Neural progenitor cell (in vitro differentiated cells): ENCODE results near the gene MSI2. TPM values are rescaled to one million over a fixed set of nuclear protein-coding genes. Genes with fewer than 3 reads are reported as not detected.
A peak's percentile ranks its signal among the peaks of the same experiment; 100 is the strongest.
"Not testable (repeated sequence)": the region's sequence is repeated elsewhere in the genome, so short reads cannot be mapped to it uniquely, and the experiment has no call there.

Experiments used
- DNase-seq: peaks from one replicate; pipeline ENCODE4 v3.0.0-alpha.2; 2016; ENCODE audit warnings: low spot score
- H2AFZ ChIP-seq: fragments of 200-600 bp; sonication (generic); replicated peaks from 2 replicates; pipeline ENCODE4 v1.6.1; 2016; ENCODE audit warnings: antibody characterized with exemption
- H3F3A ChIP-seq: fragments of 200-600 bp; sonication (generic); 2 replicates; pipeline ENCODE4 v1.6.1; 2016; ENCODE audit warnings: antibody characterized with exemption, low read depth
- H3K27ac ChIP-seq: fragments of 200-600 bp; sonication (generic); 2 replicates; pipeline ENCODE4 v1.5.1; 2016; ENCODE audit warnings: mild to moderate bottlenecking
- H3K27me3 ChIP-seq: fragments of 200-600 bp; sonication (generic); 2 replicates; pipeline ENCODE4 v1.6.1; 2016; ENCODE audit warnings: mild to moderate bottlenecking, moderate library complexity
- H3K36me3 ChIP-seq: fragments of 200-600 bp; sonication (generic); 2 replicates; pipeline ENCODE4 v1.5.1; 2016
- H3K4me1 ChIP-seq: fragments of 200-600 bp; sonication (generic); 2 replicates; pipeline ENCODE4 v1.6.1; 2016; ENCODE audit warnings: mixed run types
- H3K4me2 ChIP-seq: fragments of 200-600 bp; sonication (generic); 2 replicates; pipeline ENCODE4 v1.6.1; 2016
- H3K4me3 ChIP-seq: fragments of 200-600 bp; sonication (generic); 2 replicates; pipeline ENCODE4 v1.5.1; 2016
- H3K79me2 ChIP-seq: fragments of 200-600 bp; sonication (generic); 2 replicates; pipeline ENCODE4 v1.6.1; 2016; ENCODE audit warnings: low read depth
- H3K9ac ChIP-seq: fragments of 200-600 bp; sonication (generic); 2 replicates; pipeline ENCODE4 v1.6.1; 2016
- H3K9me3 ChIP-seq: fragments of 200-600 bp; sonication (generic); 2 replicates; pipeline ENCODE4 v1.5.1; 2016; ENCODE audit warnings: low read depth
- H4K20me1 ChIP-seq: fragments of 200-600 bp; sonication (generic); 2 replicates; pipeline ENCODE4 v1.6.1; 2016; ENCODE audit warnings: low read depth
- H3K27ac Mint-ChIP-seq: 3 replicates; pipeline ENCODE4 v1.8.0; 2021; ENCODE audit warnings: mixed read lengths
- H3K27me3 Mint-ChIP-seq: 2 replicates; pipeline ENCODE4 v1.8.0; 2022; ENCODE audit warnings: low read depth, mild to moderate bottlenecking, inconsistent platforms, moderate library complexity, mixed read lengths; ENCODE audit not compliant: insufficient read depth
- H3K36me3 Mint-ChIP-seq: 3 replicates; pipeline ENCODE4 v1.8.0; 2021; ENCODE audit warnings: mixed read lengths
- H3K4me1 Mint-ChIP-seq: 3 replicates; pipeline ENCODE4 v1.8.0; 2021; ENCODE audit warnings: mixed read lengths
- H3K4me3 Mint-ChIP-seq: 3 replicates; pipeline ENCODE4 v1.8.0; 2021; ENCODE audit warnings: mild to moderate bottlenecking, moderate library complexity, mixed read lengths
- H3K9me3 Mint-ChIP-seq: 3 replicates; pipeline ENCODE4 v1.8.0; 2020; ENCODE audit warnings: mixed read lengths
- CTCF ChIP-seq: fragments of 200-600 bp; sonication (generic); IDR thresholded peaks from 2 replicates; pipeline ENCODE4 v1.5.1; 2017; ENCODE audit warnings: antibody characterized with exemption, mild to moderate bottlenecking
- EZH2 ChIP-seq: fragments of 200-600 bp; sonication (generic); IDR thresholded peaks from 2 replicates; pipeline ENCODE4 v1.6.1; 2017; ENCODE audit warnings: antibody characterized with exemption, mild to moderate bottlenecking, moderate library complexity
- EZH2phosphoT487 ChIP-seq: fragments of 200-600 bp; sonication (generic); IDR thresholded peaks from 2 replicates; pipeline ENCODE4 v1.6.1; 2017; ENCODE audit warnings: antibody characterized with exemption
- total RNA-seq: library from RNA; depleted of rRNA; stranded (reverse); fragments of >200 nt; gene quantifications from 2 replicates; pipeline ENCODE4 v1.2.3, GENCODE V29; 2015; ENCODE audit warnings: low replicate concordance

Gene MSI2
- total RNA-seq, 1 donor from 2014 or later = 96.9 TPM

DNA sequence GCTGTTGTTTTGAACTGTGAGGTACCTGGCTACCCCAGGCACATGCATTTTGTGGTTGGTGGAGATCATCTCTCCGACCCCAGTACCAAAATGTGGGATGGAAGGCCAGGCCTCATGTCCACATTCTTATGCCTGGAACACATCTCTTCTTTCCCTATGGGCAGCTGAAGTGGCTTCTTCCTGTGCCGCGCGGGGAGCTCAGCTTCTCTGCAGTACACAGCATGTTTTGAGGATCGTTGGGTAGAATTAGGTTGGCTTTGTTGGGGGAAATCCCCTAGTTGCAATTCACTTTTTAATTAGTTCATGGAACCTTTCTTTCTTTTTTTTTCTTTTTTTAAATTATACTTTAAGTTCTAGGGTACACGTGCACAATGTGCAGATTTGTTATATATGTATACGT is 242.1 kb downstream of the MSI2 start:
- H3K4me1 ChIP-seq = no peaks in the 10 kb centered on the region
- H4K20me1 ChIP-seq = peaks cover 68% of the 10 kb centered on the region
- H3K9me3 Mint-ChIP-seq = no peaks in the 10 kb centered on the region
- H3K79me2 ChIP-seq = peaks cover 92% of the 10 kb centered on the region
- H3K27ac ChIP-seq = no peak overlapping the region
- no peak overlapping the region for H3K4me3 Mint-ChIP-seq
- TF ChIP-seq EZH2phosphoT487 (no peak), CTCF (no peak), EZH2 (no peak)
- no peaks in the 10 kb centered on the region for H3F3A ChIP-seq
- H3K4me1 Mint-ChIP-seq = peaks cover 79% of the 10 kb centered on the region
- H3K27ac Mint-ChIP-seq = no peak overlapping the region
- peaks cover 33% of the 10 kb centered on the region for H3K36me3 Mint-ChIP-seq
- no peak overlapping the region for H2AFZ ChIP-seq
- no peaks in the 10 kb centered on the region for H3K36me3 ChIP-seq
- H3K4me3 ChIP-seq = no peak overlapping the region
- no peaks in the 10 kb centered on the region for H3K9me3 ChIP-seq
- no peak overlapping the region for H3K4me2 ChIP-seq
- H3K27me3 Mint-ChIP-seq = no peaks in the 10 kb centered on the region
- H3K9ac ChIP-seq = no peak overlapping the region
- no peaks in the 10 kb centered on the region for H3K27me3 ChIP-seq
- no peak for DNase-seq

DNA sequence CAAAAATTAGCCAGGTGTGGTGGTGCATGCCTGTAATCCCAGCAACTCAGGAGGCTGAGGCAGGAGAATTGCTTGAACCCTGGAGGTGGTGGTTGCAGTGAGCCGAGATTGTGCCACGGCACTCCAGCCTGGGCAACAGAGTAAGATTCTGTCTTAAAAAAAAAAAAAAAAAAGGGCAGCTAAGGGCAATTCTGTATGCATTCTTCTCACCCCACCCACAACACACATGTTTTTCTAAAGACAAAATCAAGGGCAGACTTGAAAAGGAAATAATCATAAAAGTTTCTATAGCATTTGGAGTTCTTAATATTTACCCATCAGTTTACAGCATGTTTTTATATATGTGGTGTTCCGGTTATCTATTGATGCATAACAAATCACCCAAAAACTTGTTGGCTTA is 242.9 kb downstream of the MSI2 start:
- not testable (repeated sequence) for H3K4me3 ChIP-seq, H3K27me3 Mint-ChIP-seq, H3K4me2 ChIP-seq, H3K36me3 ChIP-seq, H3K27ac ChIP-seq, DNase-seq, H3K4me1 ChIP-seq, H3K27ac Mint-ChIP-seq, H3K4me3 Mint-ChIP-seq, H3K27me3 ChIP-seq, H3K9me3 Mint-ChIP-seq, H3K9ac ChIP-seq, H3F3A ChIP-seq, H3K9me3 ChIP-seq, H2AFZ ChIP-seq
- Mint-ChIP-seq H3K4me1 (peaks cover 79% of the 10 kb centered on the region), H3K36me3 (peaks cover 33% of the 10 kb centered on the region)
- peaks cover 75% of the 10 kb centered on the region for H4K20me1 ChIP-seq
- H3K79me2 ChIP-seq = peaks cover 93% of the 10 kb centered on the region

- H3K79me2 ChIP-seq = peaks cover 93% of the 10 kb centered on the region
- DNase-seq = no peak
- TF ChIP-seq CTCF = no peak
- no peak for TF ChIP-seq EZH2
- no peak for TF ChIP-seq EZH2phosphoT487
- H3F3A ChIP-seq = no peaks in the 10 kb centered on the region
- Mint-ChIP-seq H3K9me3 (no peaks in the 10 kb centered on the region), H3K27me3 (peaks cover 2% of the 10 kb centered on the region), H3K4me1 (peaks cover 78% of the 10 kb centered on the region), H3K36me3 (peaks cover 32% of the 10 kb centered on the region), H3K27ac (peak overlapping the region; percentile 33), H3K4me3 (no peak overlapping the region)
- no peak overlapping the region for H3K9ac ChIP-seq
- no peak overlapping the region for H3K4me3 ChIP-seq
- no peaks in the 10 kb centered on the region for H3K36me3 ChIP-seq
- no peak overlapping the region for H3K27ac ChIP-seq
- no peak overlapping the region for H3K4me2 ChIP-seq
- H3K9me3 ChIP-seq = no peaks in the 10 kb centered on the region
- H3K27me3 ChIP-seq = no peaks in the 10 kb centered on the region
- no peak overlapping the region for H2AFZ ChIP-seq
- peaks cover 3% of the 10 kb centered on the region for H3K4me1 ChIP-seq
- H4K20me1 ChIP-seq = peaks cover 75% of the 10 kb centered on the region
Measured at GRCh38 chr17:57499648-57500049, 243.3 kb downstream of the MSI2 start.

GRCh38 chr17:57501016-57501415 is 244.7 kb downstream of the MSI2 start:
- Mint-ChIP-seq H3K4me1 (peaks cover 67% of the 10 kb centered on the region), H3K27ac (peak overlapping the region; percentile 80), H3K9me3 (no peaks in the 10 kb centered on the region), H3K4me3 (peak overlapping the region; percentile 48), H3K36me3 (peaks cover 24% of the 10 kb centered on the region), H3K27me3 (peaks cover 2% of the 10 kb centered on the region)
- H3K79me2 ChIP-seq = peaks cover 96% of the 10 kb centered on the region
- no peaks in the 10 kb centered on the region for H3K36me3 ChIP-seq
- H4K20me1 ChIP-seq = peaks cover 69% of the 10 kb centered on the region
- H3K9ac ChIP-seq = no peak overlapping the region
- no peak for TF ChIP-seq EZH2phosphoT487
- TF ChIP-seq EZH2 = no peak
- no peak for TF ChIP-seq CTCF
- H2AFZ ChIP-seq = no peak overlapping the region
- H3K27me3 ChIP-seq = no peaks in the 10 kb centered on the region
- H3K4me1 ChIP-seq = peaks cover 16% of the 10 kb centered on the region
- no peaks in the 10 kb centered on the region for H3K9me3 ChIP-seq
- H3K27ac ChIP-seq = no peak overlapping the region
- no peak overlapping the region for H3K4me3 ChIP-seq
- H3F3A ChIP-seq = peaks cover 13% of the 10 kb centered on the region
- H3K4me2 ChIP-seq = no peak overlapping the region
- DNase-seq = no peak
